HG03442 (cell line): Measurements from ENCODE around the gene CCDC121.

Experiments used
- ATAC-seq: cut with Tn5 transposase; IDR thresholded peaks from one replicate; pipeline ENCODE4 v1.9.1; 2021; ENCODE audit warnings: mild to moderate bottlenecking, moderate library complexity; ENCODE audit not compliant: unreplicated experiment

The CCDC121 gene

DNA sequence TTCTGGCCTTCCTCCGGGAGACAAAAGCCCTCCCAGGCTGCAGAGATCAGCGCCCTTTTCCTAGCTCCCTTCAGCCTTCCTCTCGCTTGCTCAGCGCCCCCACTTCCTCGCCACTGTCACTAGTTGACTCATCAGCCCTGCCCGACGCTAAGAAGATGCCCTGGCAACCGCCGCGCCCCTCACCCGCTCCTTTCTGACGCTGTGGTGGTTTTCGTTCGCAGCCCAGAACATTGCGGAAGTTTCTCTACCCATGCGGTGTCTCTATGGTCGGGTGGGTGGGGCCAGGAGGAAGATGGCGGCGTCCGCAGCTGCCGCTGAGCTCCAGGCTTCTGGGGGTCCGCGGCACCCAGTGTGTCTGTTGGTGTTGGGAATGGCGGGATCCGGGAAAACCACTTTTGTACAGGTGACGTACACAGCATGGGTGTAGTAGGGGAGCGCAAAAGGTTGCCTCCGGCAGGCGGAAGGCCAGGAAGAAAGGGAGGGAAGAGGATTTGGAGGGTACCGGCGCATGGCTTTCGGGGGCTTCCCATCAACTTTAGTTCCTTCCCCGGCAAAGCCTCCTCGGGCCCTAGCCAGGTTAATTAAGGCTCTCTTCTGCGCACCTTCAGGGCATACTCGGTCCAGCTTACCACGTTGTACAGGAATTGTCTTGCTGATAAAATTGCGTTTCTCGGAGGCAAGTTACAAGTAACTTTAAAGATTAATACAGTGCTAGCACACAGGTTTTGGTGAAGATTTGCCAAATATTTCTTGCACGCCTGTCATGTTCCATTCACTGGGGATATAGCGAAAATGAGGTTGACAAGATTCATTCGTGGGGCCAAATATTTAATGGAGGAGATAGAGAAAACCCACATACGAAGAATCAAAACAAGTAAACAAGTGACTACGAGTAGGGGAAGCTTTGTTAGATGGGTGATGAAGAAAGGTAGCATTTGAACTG lies at the start of gene CCDC121, which contains the start of gene GPN1:
Gene CCDC121 (minus strand): TSS at position 246 of the 943 bp plus-strand sequence. CDS start 1,213 bp downstream, outside the sequence.
Gene GPN1 (plus strand): TSS at position 284 of the 943 bp plus-strand sequence. CDS start 9 bp downstream, at position 293.
- ATAC-seq = peak; percentile 98

DNA sequence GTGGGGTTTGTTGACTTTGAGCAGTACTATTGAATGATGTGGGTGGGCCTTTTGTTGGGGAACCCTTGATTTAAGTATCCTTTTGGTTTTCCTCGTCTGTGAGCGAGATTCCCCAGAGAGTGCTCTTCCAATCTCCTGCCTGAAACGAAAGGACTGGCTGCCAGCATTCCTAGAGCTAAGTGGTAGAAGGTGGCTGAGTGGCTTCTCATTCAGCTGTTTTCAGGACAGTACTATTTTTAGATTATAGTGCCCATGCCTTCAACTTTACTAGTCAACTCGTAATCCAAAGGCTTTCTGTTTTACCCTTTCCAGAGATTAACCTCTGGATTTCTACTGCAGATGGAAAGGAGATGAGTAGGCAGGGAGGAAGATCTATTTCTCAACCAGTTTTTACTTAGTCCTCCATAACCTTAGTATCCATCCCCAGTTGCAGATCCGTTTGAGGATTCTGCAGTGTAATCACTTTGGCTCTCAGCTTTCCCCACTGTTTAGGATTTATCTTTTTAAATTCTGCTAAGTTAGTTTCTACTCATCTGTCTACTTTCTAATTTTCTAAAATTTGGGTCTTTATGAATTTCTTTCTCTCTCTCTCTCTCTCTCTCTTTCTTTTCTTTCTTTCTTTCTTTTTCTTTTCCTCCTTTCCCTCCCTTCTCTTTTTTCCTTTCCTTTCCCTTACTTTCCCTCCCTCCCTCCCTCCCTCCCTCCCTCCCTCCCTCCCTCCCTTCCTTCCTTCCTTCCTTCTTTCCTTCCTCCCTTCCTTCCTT lies 44.1 kb upstream of the CCDC121 start:
- no peak for ATAC-seq

DNA sequence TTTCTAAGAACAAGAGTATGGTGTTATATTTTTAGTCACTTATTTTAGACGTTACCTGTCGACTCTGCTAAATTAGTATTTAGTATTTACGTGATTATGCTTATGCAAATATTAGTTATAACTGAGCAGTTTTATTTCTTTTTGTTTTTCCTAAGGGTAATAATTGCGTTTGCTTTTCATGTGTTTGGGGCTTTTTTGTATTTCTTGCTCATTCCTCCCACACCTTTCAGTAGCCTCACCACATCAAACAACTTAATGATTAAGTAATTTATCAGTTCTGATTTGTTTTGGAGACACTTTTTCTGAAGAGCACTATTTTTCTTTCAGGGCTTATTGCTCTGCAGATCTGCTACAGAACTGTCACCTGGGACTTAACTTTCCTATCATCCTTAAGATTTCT lies 42.4 kb upstream of the CCDC121 start:
- no peak for ATAC-seq

- ATAC-seq = no peak
Measured at GRCh38 chr2:27667446-27667845, 38.6 kb upstream of the CCDC121 start.

- no peak for ATAC-seq
Measured at GRCh38 chr2:27664622-27665363, 36.0 kb upstream of the CCDC121 start.

DNA sequence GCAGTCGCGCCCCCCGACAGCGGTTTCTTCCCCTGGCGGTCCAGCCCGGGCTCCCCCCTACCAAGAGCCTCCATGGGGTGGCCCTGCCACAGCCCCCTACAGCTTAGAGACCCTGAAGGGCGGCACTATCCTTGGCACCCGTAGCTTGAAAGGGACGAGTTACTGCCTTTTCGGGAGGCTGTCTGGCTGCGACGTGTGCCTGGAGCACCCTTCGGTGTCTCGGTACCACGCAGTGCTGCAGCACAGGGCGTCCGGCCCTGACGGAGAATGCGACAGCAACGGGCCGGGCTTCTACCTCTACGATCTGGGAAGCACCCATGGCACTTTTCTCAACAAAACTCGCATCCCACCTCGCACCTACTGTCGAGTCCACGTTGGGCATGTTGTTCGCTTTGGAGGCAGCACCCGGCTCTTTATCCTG lies 35.4 kb upstream of the CCDC121 start:
- peak; percentile 16 for ATAC-seq

DNA sequence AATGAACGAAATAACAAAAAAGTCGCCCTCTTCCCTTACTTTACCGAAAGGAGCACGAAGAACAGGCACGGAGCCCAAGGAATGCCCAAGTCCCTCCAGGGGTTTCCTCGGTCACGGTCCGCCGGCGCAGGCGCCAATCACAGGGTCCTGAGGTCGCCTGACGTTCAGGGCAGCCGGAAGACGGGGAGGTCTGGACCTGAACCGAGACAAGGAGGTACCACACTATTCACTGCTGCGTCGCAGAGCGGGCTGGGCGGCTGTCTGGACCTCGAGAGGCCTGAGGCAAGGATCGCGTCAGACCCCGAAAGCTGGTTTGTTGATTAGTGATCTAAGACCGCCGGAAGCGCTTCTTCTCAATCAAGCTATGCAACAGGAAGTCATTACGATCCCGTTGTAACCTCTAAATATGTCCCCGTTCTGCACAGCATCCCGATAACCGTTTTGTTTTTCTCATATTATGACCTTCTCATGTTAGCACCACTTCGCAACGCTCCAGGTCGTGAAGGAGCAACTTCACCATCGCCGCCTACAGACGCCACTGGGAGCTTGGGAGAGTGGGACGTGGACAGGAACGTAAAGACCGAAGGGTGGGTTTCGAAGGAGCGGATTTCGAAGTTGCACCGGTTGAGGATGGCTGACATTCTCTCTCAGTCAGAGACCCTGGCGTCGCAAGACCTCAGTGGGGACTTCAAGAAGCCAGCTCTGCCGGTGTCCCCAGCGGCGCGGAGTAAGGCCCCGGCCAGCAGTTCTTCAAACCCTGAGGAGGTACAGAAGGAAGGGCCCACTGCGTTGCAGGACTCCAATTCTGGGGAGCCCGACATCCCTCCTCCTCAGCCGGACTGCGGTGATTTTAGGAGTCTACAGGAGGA lies 34.7 kb upstream of the CCDC121 start, which contains the start of the genes SLC4A1AP and SUPT7L:
Gene SLC4A1AP (plus strand): TSS at position 605 of the 869 bp plus-strand sequence. CDS start 26 bp downstream, at position 631.
Gene SUPT7L (minus strand): TSS at position 330 of the 869 bp plus-strand sequence. CDS start 1,422 bp downstream, outside the sequence.
- ATAC-seq = peak; percentile 65

GRCh38 chr2:27661371-27661770 lies 32.6 kb upstream of the CCDC121 start:
- no peak for ATAC-seq

GRCh38 chr2:27655155-27655951 lies 26.5 kb upstream of the CCDC121 start:
- no peak for ATAC-seq

DNA sequence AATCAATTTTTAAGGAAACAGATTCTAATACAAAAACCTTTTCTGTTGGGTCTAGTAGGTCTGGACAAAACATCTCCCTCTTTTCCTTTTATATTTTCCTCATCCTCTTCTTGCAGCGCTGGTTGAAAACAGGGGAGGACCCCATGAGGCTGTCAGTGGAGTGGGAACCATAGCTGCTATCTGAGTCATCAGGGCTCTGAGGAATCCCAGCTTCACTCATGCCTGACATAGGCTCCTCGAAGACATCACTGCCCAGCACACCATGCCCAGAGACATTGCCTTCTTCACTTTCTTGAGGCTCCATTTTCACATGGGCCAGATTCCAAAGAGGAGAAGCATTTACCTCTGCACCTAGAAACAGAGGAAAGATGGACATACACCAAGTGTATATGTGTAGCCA lies 24.6 kb upstream of the CCDC121 start:
- no peak for ATAC-seq

DNA sequence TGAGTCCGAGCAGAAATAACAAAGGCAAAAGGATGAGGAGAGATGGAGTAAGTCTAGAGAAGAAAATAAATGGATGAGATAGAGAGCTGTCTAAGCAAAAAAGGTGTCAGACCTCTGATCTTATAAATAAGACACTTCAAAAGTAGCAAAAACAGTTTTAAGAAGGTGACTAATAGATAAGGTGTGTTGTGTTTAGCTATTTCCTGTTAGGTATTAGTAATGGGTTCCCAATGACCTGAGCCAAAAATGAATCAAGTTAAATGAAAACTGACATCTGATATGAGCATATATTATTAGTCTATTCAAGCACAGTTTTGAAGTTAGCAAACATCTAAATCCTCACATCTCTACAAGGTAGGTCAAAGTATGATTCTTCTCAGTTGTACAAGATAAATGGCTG lies 24.0 kb upstream of the CCDC121 start:
- no peak for ATAC-seq

GRCh38 chr2:27652341-27652740 lies 23.5 kb upstream of the CCDC121 start:
- ATAC-seq = no peak

GRCh38 chr2:27651056-27651455 lies 22.2 kb upstream of the CCDC121 start:
- no peak for ATAC-seq

- ATAC-seq = no peak
Measured at GRCh38 chr2:27647737-27648136, 18.9 kb upstream of the CCDC121 start.

DNA sequence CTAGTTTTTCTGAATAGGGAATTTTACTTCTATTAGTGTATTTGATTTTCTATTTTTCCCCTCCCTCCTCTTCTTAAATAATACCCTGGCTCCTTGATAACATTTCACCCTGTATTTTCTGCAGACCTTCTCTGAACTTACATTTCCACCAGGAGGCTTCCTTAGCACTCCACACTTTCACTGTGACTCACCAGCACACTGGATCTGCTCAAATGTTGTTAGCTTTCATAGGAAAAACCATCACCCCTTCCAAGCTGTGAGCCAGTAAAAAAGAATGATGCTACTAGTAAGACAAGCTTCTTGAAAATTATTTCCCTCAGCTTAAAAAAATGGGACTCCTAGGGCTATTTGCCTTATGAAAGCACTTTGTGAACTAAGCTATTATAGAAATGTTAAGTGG lies 18.5 kb upstream of the CCDC121 start:
- ATAC-seq = no peak

DNA sequence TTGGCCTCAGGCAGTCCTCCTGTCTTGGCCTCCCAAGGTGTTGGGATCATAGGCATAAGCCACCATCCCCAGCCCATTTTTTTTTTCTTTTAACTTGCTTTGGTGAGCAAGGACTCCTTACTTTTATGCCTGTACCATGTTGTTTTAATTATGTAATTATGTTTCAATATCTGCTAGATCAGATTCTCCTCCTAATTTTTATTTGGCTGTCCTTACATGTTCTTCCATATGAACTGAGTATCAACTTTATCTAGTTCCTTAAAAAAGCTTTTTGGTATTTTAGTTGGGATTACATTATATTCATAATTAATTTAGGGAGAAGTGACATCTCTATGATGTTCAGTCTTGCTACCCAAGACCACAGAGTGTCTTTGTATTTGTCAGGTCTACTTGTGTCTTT lies 16.4 kb upstream of the CCDC121 start:
- no peak for ATAC-seq

GRCh38 chr2:27640722-27641245 lies 12.0 kb upstream of the CCDC121 start:
- ATAC-seq = no peak

GRCh38 chr2:27638709-27639108 lies 9.9 kb upstream of the CCDC121 start:
- ATAC-seq = no peak
